ENCODE measurements around the gene COL4A1.

GRCh38 chr13:110280985-110281688 is 25.8 kb downstream of the COL4A1 start:
- TF ChIP-seq CTCF (IDR thresholded peaks at IDR 0.05) (no peak), POLR2A (IDR thresholded peaks at IDR 0.05) (no peak), POLR2AphosphoS5 (IDR thresholded peaks at IDR 0.05) (no peak)

Measured in upper lobe of left lung (tissue), 4 donors.